ENCODE data around the gene STK11.
"Not testable (repeated sequence)": the region's sequence is repeated elsewhere in the genome, so short reads cannot be mapped to it uniquely, and the experiment has no call there.

STK11 gene

GRCh38 chr19:1245494-1246264 is 40.1 kb downstream of the STK11 start:
- Histone ChIP-seq H3K9me3 (ENCODE audit: insufficient read depth, low read depth, low read length) (no peaks in the 10 kb centered on the region), H3K9me2 (replicated peaks; ENCODE audit: low read depth, low read length) (no peaks in the 10 kb centered on the region), H3K27me3 (ENCODE audit: insufficient read depth, low read length, poor library complexity, severe bottlenecking) (no peaks in the 10 kb centered on the region), H3K4me2 (ENCODE audit: low read depth, low read length, poor library complexity, severe bottlenecking) (no peak overlapping the region), H4K20me1 (ENCODE audit: insufficient read depth, low read length, poor library complexity, severe bottlenecking) (peaks cover 8% of the 10 kb centered on the region), H3F3A (ENCODE audit: low read depth) (no peaks in the 10 kb centered on the region), H2AFZ (ENCODE audit: low read length) (no peak overlapping the region), H3K36me3 (ENCODE audit: insufficient read depth, low read length) (no peaks in the 10 kb centered on the region), H3K4me3 (ENCODE audit: low read length, poor library complexity, severe bottlenecking) (no peak overlapping the region), H3K9ac (ENCODE audit: low read depth, low read length, poor library complexity, severe bottlenecking) (no peak overlapping the region), H3K79me2 (ENCODE audit: insufficient read depth, low read length) (peaks cover 36% of the 10 kb centered on the region), H3K4me1 (ENCODE audit: insufficient read depth, low read length, poor library complexity, severe bottlenecking) (peaks cover 30% of the 10 kb centered on the region)
- TF ChIP-seq CTCF (conservative IDR thresholded peaks at IDR 0.05; ENCODE audit: low read length) (no peak), EZH2phosphoT487 (IDR thresholded peaks at IDR 0.05; ENCODE audit: borderline replicate concordance) (no peak)

- Histone ChIP-seq H4K20me1 (ENCODE audit: insufficient read depth, low read length, poor library complexity, severe bottlenecking) (peaks cover 14% of the 10 kb centered on the region), H3K4me1 (ENCODE audit: insufficient read depth, low read length, poor library complexity, severe bottlenecking) (peaks cover 23% of the 10 kb centered on the region), H3K79me2 (ENCODE audit: insufficient read depth, low read length) (peaks cover 44% of the 10 kb centered on the region)
- H3K4me3 ChIP-seq (ENCODE audit: low read length, poor library complexity, severe bottlenecking); H3K9ac ChIP-seq (ENCODE audit: low read depth, low read length, poor library complexity, severe bottlenecking); H3K36me3 ChIP-seq (ENCODE audit: insufficient read depth, low read length); H3K27me3 ChIP-seq (ENCODE audit: insufficient read depth, low read length, poor library complexity, severe bottlenecking); H3F3A ChIP-seq (ENCODE audit: low read depth); H3K9me3 ChIP-seq (ENCODE audit: insufficient read depth, low read depth, low read length); H3K4me2 ChIP-seq (ENCODE audit: low read depth, low read length, poor library complexity, severe bottlenecking); H3K9me2 ChIP-seq (replicated peaks; ENCODE audit: low read depth, low read length); H2AFZ ChIP-seq (ENCODE audit: low read length): not testable (repeated sequence)
Observed at GRCh38 chr19:1246265-1247087, 40.9 kb downstream of the STK11 start.

- Histone ChIP-seq H3K4me3 (ENCODE audit: low read length, poor library complexity, severe bottlenecking) (peak overlapping the region; percentile 92), H3K36me3 (ENCODE audit: insufficient read depth, low read length) (no peaks in the 10 kb centered on the region), H3K9ac (ENCODE audit: low read depth, low read length, poor library complexity, severe bottlenecking) (peak overlapping the region; percentile 94), H3K27me3 (ENCODE audit: insufficient read depth, low read length, poor library complexity, severe bottlenecking) (no peaks in the 10 kb centered on the region), H4K20me1 (ENCODE audit: insufficient read depth, low read length, poor library complexity, severe bottlenecking) (peaks cover 27% of the 10 kb centered on the region), H3K9me2 (replicated peaks; ENCODE audit: low read depth, low read length) (no peaks in the 10 kb centered on the region), H3K79me2 (ENCODE audit: insufficient read depth, low read length) (peaks cover 45% of the 10 kb centered on the region), H3K9me3 (ENCODE audit: insufficient read depth, low read depth, low read length) (no peaks in the 10 kb centered on the region), H3K4me1 (ENCODE audit: insufficient read depth, low read length, poor library complexity, severe bottlenecking) (peaks cover 21% of the 10 kb centered on the region), H2AFZ (ENCODE audit: low read length) (0 out of 2 replicates have a peak overlapping the region, but pooled peaks have one; percentile 52), H3F3A (ENCODE audit: low read depth) (peaks cover 8% of the 10 kb centered on the region; the same call in 1 of the 2 replicates), H3K4me2 (ENCODE audit: low read depth, low read length, poor library complexity, severe bottlenecking) (peak overlapping the region; percentile 62)
- TF ChIP-seq CTCF (conservative IDR thresholded peaks at IDR 0.05; ENCODE audit: low read length), result no peak
- no peak for TF ChIP-seq EZH2phosphoT487 (IDR thresholded peaks at IDR 0.05; ENCODE audit: borderline replicate concordance)
Observed at GRCh38 chr19:1247748-1248138, 42.2 kb downstream of the STK11 start.

Data from Loucy (cell line).